ENCODE results near the gene SOX9.

The SOX9 gene

GRCh38 chr17:72165192-72165866, 44.5 kb downstream of the SOX9 start:
- no peak for TF ChIP-seq CTCF (IDR thresholded peaks at IDR 0.05; ENCODE audit: low read depth, low read length)
- no peak overlapping the region for H3K4me3 ChIP-seq (ENCODE audit: low read depth, low read length)

DNA sequence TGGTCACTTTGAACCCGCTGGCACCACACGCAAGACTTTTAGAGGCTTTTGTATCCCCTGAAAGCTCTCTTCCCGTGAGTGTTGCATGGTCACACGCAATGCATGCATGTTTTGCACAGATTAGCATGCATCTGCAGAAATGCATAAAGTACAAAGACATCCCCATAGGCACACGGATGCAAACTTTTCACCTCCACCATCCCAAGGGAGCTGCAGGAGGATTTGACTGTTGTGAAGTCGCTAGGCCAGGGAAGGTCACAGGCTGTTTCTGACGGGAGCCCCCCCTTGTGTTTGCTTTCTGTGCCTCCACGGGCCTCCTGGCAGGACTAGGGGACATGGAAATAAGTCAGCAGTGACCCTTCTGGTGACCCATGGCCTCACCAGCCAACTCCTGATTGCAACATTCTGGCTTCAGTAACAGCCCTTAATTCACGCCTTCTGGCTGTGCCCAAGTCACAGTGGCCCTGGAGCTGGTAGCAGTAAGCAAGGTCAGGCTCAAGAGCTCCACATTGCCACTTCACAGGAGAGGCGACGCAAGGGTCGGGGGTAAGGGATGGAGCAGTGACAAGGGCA, 45.1 kb downstream of the SOX9 start:
- H3K4me3 ChIP-seq (ENCODE audit: low read depth, low read length), result no peak overlapping the region
- TF ChIP-seq CTCF (IDR thresholded peaks at IDR 0.05; ENCODE audit: low read depth, low read length), result no peak

DNA sequence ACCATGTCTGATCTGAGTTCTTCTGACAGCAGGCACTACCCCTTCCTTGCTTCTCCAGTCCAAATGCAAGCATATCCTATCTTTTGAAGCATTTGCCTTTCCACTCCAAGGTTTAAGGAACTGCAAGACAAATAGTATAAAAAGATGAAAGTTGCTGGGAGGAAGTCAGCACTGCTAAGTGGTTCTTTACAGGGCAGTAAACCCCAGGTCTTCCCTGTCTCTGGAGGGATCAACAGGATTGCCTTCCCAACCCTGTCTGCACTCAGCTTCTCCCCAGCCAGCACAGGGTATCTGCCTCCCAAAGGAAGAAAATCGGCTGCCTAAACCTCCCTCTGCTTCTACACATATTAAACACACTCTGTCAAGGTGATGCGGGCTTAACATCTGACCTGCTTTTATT, 46.8 kb downstream of the SOX9 start:
- H3K4me3 ChIP-seq (ENCODE audit: low read depth, low read length), result no peak overlapping the region
- no peak for TF ChIP-seq CTCF (IDR thresholded peaks at IDR 0.05; ENCODE audit: low read depth, low read length)

GRCh38 chr17:72169823-72170222, 49.0 kb downstream of the SOX9 start:
- H3K4me3 ChIP-seq (ENCODE audit: low read depth, low read length), result no peak overlapping the region
- no peak for TF ChIP-seq CTCF (IDR thresholded peaks at IDR 0.05; ENCODE audit: low read depth, low read length)

GRCh38 chr17:72171703-72172667, 51.2 kb downstream of the SOX9 start:
- H3K4me3 ChIP-seq (ENCODE audit: low read depth, low read length), result no peak overlapping the region
- no peak for TF ChIP-seq CTCF (IDR thresholded peaks at IDR 0.05; ENCODE audit: low read depth, low read length)

DNA sequence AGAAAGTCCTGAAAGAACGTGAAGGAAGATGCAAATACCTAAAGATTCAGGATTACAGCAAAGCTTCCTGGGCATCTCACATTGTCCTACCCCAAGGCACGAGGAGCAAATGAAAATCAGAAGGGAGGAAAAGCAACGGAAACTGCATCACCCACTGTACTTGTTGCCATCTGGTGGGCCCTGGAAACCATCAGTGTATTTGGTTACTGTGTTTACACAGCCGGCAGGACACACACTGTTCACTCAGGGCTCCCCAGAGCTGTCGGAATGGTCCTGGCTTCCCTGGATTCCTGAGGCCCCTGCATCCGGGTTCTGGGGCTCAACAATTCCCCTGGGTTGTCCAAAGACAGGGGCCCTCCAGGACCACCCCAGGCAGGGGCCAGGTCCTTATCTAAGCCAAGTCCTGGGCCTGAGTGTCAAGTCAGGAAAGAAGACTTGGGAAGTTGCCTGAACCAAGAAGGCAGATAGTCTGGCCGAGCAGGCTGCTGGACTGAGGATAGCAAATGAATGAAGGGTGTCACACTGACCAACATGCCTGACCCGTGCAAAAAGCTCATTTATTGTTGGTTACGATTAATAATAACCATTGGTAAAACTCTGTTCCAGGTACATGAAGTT, 52.8 kb downstream of the SOX9 start:
- H3K4me3 ChIP-seq (ENCODE audit: low read depth, low read length), result no peak overlapping the region
- no peak for TF ChIP-seq CTCF (IDR thresholded peaks at IDR 0.05; ENCODE audit: low read depth, low read length)
